ENCODE measurements around the gene GUCY1A2. TPM values are rescaled to one million over a fixed set of nuclear protein-coding genes. Genes with fewer than 3 reads are reported as not detected.

Gene GUCY1A2
- total RNA-seq, 1 experiment from 2014 or later: 0.10 TPM

DNA sequence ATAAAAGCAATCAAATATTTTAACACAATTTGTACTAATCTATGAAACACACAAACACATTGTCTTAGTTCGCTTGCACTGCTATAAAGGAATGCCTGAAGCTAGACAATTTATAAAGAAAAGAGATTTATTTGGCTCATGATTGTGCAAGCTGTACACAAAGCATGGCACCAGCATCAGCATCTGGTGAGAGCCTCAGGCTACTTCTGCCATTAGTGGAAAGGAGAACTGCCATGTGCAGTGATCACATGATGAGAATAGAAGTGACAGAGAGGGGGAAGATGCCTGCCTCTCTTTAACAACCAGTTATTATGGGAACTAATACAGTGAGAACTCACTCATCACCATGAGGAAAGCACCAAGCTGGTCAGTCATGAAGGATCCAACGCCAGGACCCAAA, 105.1 kb downstream of the GUCY1A2 start (continued):
- TF ChIP-seq EZH2phosphoT487 (IDR thresholded peaks at IDR 0.05; ENCODE audit: borderline replicate concordance): no peak
- no peak for TF ChIP-seq YY1 (IDR thresholded peaks at IDR 0.05; ENCODE audit: extremely low read depth, insufficient replicate concordance, low read depth, low read length)
- no peak for TF ChIP-seq SIN3A (IDR thresholded peaks at IDR 0.05; ENCODE audit: low read depth)
- TF ChIP-seq ELF1 (IDR thresholded peaks at IDR 0.05; ENCODE audit: borderline replicate concordance, low read depth): no peak
- TF ChIP-seq, protein P1, sequence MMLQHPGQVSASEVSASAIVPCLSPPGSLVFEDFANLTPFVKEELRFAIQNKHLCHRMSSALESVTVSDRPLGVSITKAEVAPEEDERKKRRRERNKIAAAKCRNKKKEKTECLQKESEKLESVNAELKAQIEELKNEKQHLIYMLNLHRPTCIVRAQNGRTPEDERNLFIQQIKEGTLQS (IDR thresholded peaks at IDR 0.05): no peak
- TF ChIP-seq SRF (IDR thresholded peaks at IDR 0.05; ENCODE audit: low read depth): no peak

DNA sequence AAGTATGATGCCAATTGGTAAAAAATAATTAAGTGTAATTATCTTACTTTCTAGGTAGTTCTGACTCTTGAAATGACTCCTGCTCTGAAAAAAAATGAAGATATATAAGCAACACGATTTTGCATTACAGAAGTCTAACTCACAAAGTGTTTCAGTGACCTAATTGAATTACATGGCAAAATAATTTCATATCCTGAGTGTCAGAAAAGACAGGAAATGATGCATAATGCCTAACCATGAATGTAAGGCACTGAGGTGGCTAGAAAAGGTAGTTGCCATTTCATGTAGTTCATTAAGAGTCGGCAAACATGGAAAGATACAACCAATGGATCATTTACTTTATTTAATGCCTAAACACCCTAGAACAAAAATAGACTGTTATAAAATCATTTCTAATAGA, 113.5 kb downstream of the GUCY1A2 start:
- no peak for ATAC-seq
- Histone ChIP-seq H3K4me2 (ENCODE audit: low read length) (no peak overlapping the region), H3K27me3 (ENCODE audit: insufficient read depth, low read length) (no peaks in the 10 kb centered on the region), H4K20me1 (ENCODE audit: insufficient read depth) (no peaks in the 10 kb centered on the region), H3K36me3 (ENCODE audit: control insufficient read depth in 1 of 2, insufficient read depth in 2 of 2, low read length in 2 of 2) (no peaks in the 10 kb centered on the region), H3K9ac (ENCODE audit: low read length) (no peak overlapping the region), H3K4me3 (replicated peaks in 1 of 2; ENCODE audit: low read depth in 1 of 2, low read length in 2 of 2) (no peak overlapping the region), H3K79me2 (ENCODE audit: insufficient read depth, low read length) (no peaks in the 10 kb centered on the region), H3K4me1 (ENCODE audit: control insufficient read depth in 1 of 2, insufficient read depth in 2 of 2, low read length in 2 of 2) (no peaks in the 10 kb centered on the region), H3K27ac (ENCODE audit: low read depth, low read length) (no peak overlapping the region), H3K9me2 (ENCODE audit: insufficient read depth) (no peaks in the 10 kb centered on the region), H2AFZ (ENCODE audit: low read depth, low read length, poor library complexity, severe bottlenecking) (no peak overlapping the region), H3K9me3 (ENCODE audit: control insufficient read depth in 1 of 2, insufficient read depth in 1 of 2, low read depth in 1 of 2, low read length in 2 of 2) (no peaks in the 10 kb centered on the region)
- ChIA-PET CTCF (no interaction called here), POLR2A (no interaction called here), RAD21 (ENCODE audit: low non-redundant PET in 1 of 2, low total read pairs in 2 of 2, uncharacterized antibody in 2 of 2, unreplicated experiment in 2 of 2) (no interaction called here)
- no TSS peak for BruUV-seq (replicated peaks)
- TF ChIP-seq SP1 (IDR thresholded peaks at IDR 0.05; ENCODE audit: low read depth) (no peak), SIN3A (IDR thresholded peaks at IDR 0.05; ENCODE audit: low read depth) (no peak), CBX3 (IDR thresholded peaks at IDR 0.05; ENCODE audit: low read depth) (no peak), POLR2A (IDR thresholded peaks at IDR 0.05; ENCODE audit: borderline replicate concordance, extremely low read depth, insufficient read depth, insufficient read length) (no peak), FOSL1 (IDR thresholded peaks at IDR 0.05; ENCODE audit: low read depth) (no peak), CEBPB (IDR thresholded peaks at IDR 0.05; ENCODE audit: low read depth) (no peak), EGR1 (IDR thresholded peaks at IDR 0.05; ENCODE audit: low read depth) (no peak), YY1 (IDR thresholded peaks at IDR 0.05; ENCODE audit: extremely low read depth, insufficient replicate concordance, low read depth, low read length) (no peak), ZFX (IDR thresholded peaks at IDR 0.05) (no peak), EZH2 (IDR thresholded peaks at IDR 0.05) (no peak), EZH2phosphoT487 (IDR thresholded peaks at IDR 0.05; ENCODE audit: borderline replicate concordance) (no peak)
- TF ChIP-seq, protein P2, sequence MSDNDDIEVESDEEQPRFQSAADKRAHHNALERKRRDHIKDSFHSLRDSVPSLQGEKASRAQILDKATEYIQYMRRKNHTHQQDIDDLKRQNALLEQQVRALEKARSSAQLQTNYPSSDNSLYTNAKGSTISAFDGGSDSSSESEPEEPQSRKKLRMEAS (IDR thresholded peaks at IDR 0.05): no peak
- TF ChIP-seq, protein P3, sequence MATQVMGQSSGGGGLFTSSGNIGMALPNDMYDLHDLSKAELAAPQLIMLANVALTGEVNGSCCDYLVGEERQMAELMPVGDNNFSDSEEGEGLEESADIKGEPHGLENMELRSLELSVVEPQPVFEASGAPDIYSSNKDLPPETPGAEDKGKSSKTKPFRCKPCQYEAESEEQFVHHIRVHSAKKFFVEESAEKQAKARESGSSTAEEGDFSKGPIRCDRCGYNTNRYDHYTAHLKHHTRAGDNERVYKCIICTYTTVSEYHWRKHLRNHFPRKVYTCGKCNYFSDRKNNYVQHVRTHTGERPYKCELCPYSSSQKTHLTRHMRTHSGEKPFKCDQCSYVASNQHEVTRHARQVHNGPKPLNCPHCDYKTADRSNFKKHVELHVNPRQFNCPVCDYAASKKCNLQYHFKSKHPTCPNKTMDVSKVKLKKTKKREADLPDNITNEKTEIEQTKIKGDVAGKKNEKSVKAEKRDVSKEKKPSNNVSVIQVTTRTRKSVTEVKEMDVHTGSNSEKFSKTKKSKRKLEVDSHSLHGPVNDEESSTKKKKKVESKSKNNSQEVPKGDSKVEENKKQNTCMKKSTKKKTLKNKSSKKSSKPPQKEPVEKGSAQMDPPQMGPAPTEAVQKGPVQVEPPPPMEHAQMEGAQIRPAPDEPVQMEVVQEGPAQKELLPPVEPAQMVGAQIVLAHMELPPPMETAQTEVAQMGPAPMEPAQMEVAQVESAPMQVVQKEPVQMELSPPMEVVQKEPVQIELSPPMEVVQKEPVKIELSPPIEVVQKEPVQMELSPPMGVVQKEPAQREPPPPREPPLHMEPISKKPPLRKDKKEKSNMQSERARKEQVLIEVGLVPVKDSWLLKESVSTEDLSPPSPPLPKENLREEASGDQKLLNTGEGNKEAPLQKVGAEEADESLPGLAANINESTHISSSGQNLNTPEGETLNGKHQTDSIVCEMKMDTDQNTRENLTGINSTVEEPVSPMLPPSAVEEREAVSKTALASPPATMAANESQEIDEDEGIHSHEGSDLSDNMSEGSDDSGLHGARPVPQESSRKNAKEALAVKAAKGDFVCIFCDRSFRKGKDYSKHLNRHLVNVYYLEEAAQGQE (IDR thresholded peaks at IDR 0.05; ENCODE audit: low read depth): no peak
- TF ChIP-seq, protein P4, sequence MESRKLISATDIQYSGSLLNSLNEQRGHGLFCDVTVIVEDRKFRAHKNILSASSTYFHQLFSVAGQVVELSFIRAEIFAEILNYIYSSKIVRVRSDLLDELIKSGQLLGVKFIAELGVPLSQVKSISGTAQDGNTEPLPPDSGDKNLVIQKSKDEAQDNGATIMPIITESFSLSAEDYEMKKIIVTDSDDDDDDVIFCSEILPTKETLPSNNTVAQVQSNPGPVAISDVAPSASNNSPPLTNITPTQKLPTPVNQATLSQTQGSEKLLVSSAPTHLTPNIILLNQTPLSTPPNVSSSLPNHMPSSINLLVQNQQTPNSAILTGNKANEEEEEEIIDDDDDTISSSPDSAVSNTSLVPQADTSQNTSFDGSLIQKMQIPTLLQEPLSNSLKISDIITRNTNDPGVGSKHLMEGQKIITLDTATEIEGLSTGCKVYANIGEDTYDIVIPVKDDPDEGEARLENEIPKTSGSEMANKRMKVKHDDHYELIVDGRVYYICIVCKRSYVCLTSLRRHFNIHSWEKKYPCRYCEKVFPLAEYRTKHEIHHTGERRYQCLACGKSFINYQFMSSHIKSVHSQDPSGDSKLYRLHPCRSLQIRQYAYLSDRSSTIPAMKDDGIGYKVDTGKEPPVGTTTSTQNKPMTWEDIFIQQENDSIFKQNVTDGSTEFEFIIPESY (IDR thresholded peaks at IDR 0.05; ENCODE audit: extremely low read depth, insufficient replicate concordance, low read length): no peak
- TF ChIP-seq, protein P1 (IDR thresholded peaks at IDR 0.05): no peak
- DNase-seq (ENCODE audit: low read depth, low spot score): no peak
- intact Hi-C loops (cut with micrococcal nuclease): no loop called here
